ENCODE results near the gene POMT2.

The POMT2 gene

GRCh38 chr14:77301103-77301502 is 19.6 kb downstream of the POMT2 start:
- Histone ChIP-seq H3K27me3 (no peaks in the 10 kb centered on the region), H3K27ac (no peak overlapping the region), H3K4me3 (ENCODE audit: low read depth in 1 of 2, low read length in 1 of 2) (no peak overlapping the region), H3K4me1 (ENCODE audit: control insufficient read depth in 1 of 2, insufficient read depth in 1 of 2, low read depth in 1 of 2, low read length in 1 of 2) (no peaks in the 10 kb centered on the region), H3K9me3 (no peaks in the 10 kb centered on the region), H3K36me3 (no peaks in the 10 kb centered on the region)
- peak; percentile 23 for TF ChIP-seq CTCF (IDR thresholded peaks at IDR 0.05)

- H3K4me1 ChIP-seq (ENCODE audit: control insufficient read depth in 1 of 2, insufficient read depth in 1 of 2, low read depth in 1 of 2, low read length in 1 of 2), result no peaks in the 10 kb centered on the region
- H3K27me3 ChIP-seq, result no peaks in the 10 kb centered on the region
- no peaks in the 10 kb centered on the region for H3K36me3 ChIP-seq
- H3K27ac ChIP-seq, result no peak overlapping the region
- no peak overlapping the region for H3K4me3 ChIP-seq (ENCODE audit: low read depth in 1 of 2, low read length in 1 of 2)
- no peaks in the 10 kb centered on the region for H3K9me3 ChIP-seq
- TF ChIP-seq CTCF (IDR thresholded peaks at IDR 0.05), result no peak
Measured at GRCh38 chr14:77299771-77300170, 20.9 kb downstream of the POMT2 start.

- H3K36me3 ChIP-seq, result no peaks in the 10 kb centered on the region
Measured at GRCh38 chr14:77296906-77297305, 23.8 kb downstream of the POMT2 start.

GRCh38 chr14:77296155-77296554 is 24.5 kb downstream of the POMT2 start:
- Histone ChIP-seq H3K4me1 (ENCODE audit: control insufficient read depth in 1 of 2, insufficient read depth in 1 of 2, low read depth in 1 of 2, low read length in 1 of 2) (peaks cover 5 to 7% of the 10 kb centered on the region in 2 experiments), H3K9me3 (no peaks in the 10 kb centered on the region), H3K36me3 (no peaks in the 10 kb centered on the region), H3K4me3 (ENCODE audit: low read depth in 1 of 2, low read length in 1 of 2) (no peak overlapping the region), H3K27me3 (no peaks in the 10 kb centered on the region), H3K27ac (no peak overlapping the region)
- TF ChIP-seq CTCF (IDR thresholded peaks at IDR 0.05), result no peak

More at GRCh38 chr14:77296906-77297305, 23.8 kb downstream of the POMT2 start:
- Histone ChIP-seq H3K9me3 (no peaks in the 10 kb centered on the region), H3K4me3 (ENCODE audit: low read depth in 1 of 2, low read length in 1 of 2) (no peak overlapping the region), H3K27me3 (no peaks in the 10 kb centered on the region), H3K27ac (no peak overlapping the region), H3K4me1 (ENCODE audit: control insufficient read depth in 1 of 2, insufficient read depth in 1 of 2, low read depth in 1 of 2, low read length in 1 of 2) (no peaks in the 10 kb centered on the region)
- no peak for TF ChIP-seq CTCF (IDR thresholded peaks at IDR 0.05)

- Histone ChIP-seq H3K9me3 (no peaks in the 10 kb centered on the region), H3K27ac (no peak overlapping the region), H3K4me3 (ENCODE audit: low read depth in 1 of 2, low read length in 1 of 2) (no peak overlapping the region), H3K4me1 (ENCODE audit: control insufficient read depth in 1 of 2, insufficient read depth in 1 of 2, low read depth in 1 of 2, low read length in 1 of 2) (peaks cover 9 to 11% of the 10 kb centered on the region in 2 experiments), H3K36me3 (no peaks in the 10 kb centered on the region), H3K27me3 (no peaks in the 10 kb centered on the region)
- TF ChIP-seq CTCF (IDR thresholded peaks at IDR 0.05), result no peak
Measured at GRCh38 chr14:77290705-77291104, 30.0 kb downstream of the POMT2 start.

GRCh38 chr14:77286576-77286975 is 34.1 kb downstream of the POMT2 start:
- no peaks in the 10 kb centered on the region for H3K36me3 ChIP-seq
- TF ChIP-seq CTCF (IDR thresholded peaks at IDR 0.05), result no peak
- peaks cover 7 to 8% of the 10 kb centered on the region in 2 experiments for H3K4me1 ChIP-seq (ENCODE audit: control insufficient read depth in 1 of 2, insufficient read depth in 1 of 2, low read depth in 1 of 2, low read length in 1 of 2)
- H3K4me3 ChIP-seq (ENCODE audit: low read depth in 1 of 2, low read length in 1 of 2), result no peak overlapping the region
- no peaks in the 10 kb centered on the region for H3K9me3 ChIP-seq
- H3K27me3 ChIP-seq, result no peaks in the 10 kb centered on the region
- H3K27ac ChIP-seq, result no peak overlapping the region
